Stimulated activated CD4-positive, alpha-beta T cell treated with anti-CD3 and anti-CD28 coated beads, Interleukin-2, amount 100 ng/mL, for 4 hours (primary cell): ENCODE data around the gene UPP2.

Experiments
- DNase-seq: peaks from one replicate; pipeline ENCODE4 v3.0.0-alpha.2; 2020; ENCODE audit warnings: low read depth

UPP2 gene

GRCh38 chr2:158142568-158143332 is 41.1 kb downstream of the UPP2 start:
- no peak for DNase-seq

- no peak for DNase-seq
Measured at GRCh38 chr2:158143703-158144360, 42.2 kb downstream of the UPP2 start.

- DNase-seq: no peak
Measured at GRCh38 chr2:158144914-158145625, 43.4 kb downstream of the UPP2 start.

GRCh38 chr2:158153270-158154015 is 51.8 kb downstream of the UPP2 start:
- DNase-seq: no peak

- no peak for DNase-seq
Measured at GRCh38 chr2:158154596-158154995, 52.9 kb downstream of the UPP2 start.

- DNase-seq: no peak
Measured at GRCh38 chr2:158172719-158173118, 71.0 kb downstream of the UPP2 start.

GRCh38 chr2:158174495-158174894 is 72.8 kb downstream of the UPP2 start:
- no peak for DNase-seq

- DNase-seq: no peak
Measured at GRCh38 chr2:158174956-158175355, 73.3 kb downstream of the UPP2 start.

- DNase-seq: no peak
Measured at GRCh38 chr2:158178646-158179045, 77.0 kb downstream of the UPP2 start.

- DNase-seq: no peak
Measured at GRCh38 chr2:158179660-158180059, 78.0 kb downstream of the UPP2 start.

GRCh38 chr2:158181171-158181570 is 79.5 kb downstream of the UPP2 start:
- no peak for DNase-seq

- no peak for DNase-seq
Measured at GRCh38 chr2:158182676-158183295, 81.1 kb downstream of the UPP2 start.

GRCh38 chr2:158184001-158184400 is 82.3 kb downstream of the UPP2 start:
- DNase-seq: no peak

GRCh38 chr2:158184556-158185343 is 83.1 kb downstream of the UPP2 start:
- DNase-seq: no peak
